Subcutaneous adipose tissue (tissue), 4 donors: ENCODE data around the gene SERTM2. TPM values are rescaled to one million over a fixed set of nuclear protein-coding genes. Genes with fewer than 3 reads are reported as not detected.

ENCODE experiments used
- total RNA-seq, 4 donors: library from RNA; depleted of rRNA; stranded (reverse); fragments of >200 nt; gene quantifications; one replicate each; pipeline ENCODE4 v1.1.0, GENCODE V29; 2016
- TF ChIP-seq, protein P1 (sequence below): fragments of 450-650 bp; IDR thresholded peaks from one replicate; pipeline ENCODE4 v1.5.1; 2016; ENCODE audit warnings: low read depth, mild to moderate bottlenecking, control low read depth, antibody characterized with exemption, moderate library complexity

SERTM2 gene
- total RNA-seq, 4 donors from 2014 or later = not detected

DNA sequence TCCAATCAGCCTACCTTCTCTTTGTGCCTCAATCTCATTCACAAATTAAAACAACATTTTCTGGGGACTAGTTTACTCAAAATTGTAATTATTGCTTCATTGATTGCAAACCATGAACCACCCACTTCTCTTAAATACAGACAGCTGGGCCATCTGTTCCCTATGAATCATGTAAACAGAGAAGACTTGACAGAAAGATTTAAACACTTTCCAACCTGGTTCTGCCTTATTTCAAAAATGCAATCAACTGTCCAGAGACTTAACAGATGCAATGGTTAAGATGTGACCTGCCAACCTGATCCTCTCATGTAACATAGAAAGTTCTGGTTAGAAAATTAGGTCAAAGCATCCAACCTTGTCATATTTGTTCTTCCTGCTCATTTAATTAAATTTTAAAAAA is 20.8 kb upstream of the SERTM2 start:
- TF ChIP-seq, protein P1, sequence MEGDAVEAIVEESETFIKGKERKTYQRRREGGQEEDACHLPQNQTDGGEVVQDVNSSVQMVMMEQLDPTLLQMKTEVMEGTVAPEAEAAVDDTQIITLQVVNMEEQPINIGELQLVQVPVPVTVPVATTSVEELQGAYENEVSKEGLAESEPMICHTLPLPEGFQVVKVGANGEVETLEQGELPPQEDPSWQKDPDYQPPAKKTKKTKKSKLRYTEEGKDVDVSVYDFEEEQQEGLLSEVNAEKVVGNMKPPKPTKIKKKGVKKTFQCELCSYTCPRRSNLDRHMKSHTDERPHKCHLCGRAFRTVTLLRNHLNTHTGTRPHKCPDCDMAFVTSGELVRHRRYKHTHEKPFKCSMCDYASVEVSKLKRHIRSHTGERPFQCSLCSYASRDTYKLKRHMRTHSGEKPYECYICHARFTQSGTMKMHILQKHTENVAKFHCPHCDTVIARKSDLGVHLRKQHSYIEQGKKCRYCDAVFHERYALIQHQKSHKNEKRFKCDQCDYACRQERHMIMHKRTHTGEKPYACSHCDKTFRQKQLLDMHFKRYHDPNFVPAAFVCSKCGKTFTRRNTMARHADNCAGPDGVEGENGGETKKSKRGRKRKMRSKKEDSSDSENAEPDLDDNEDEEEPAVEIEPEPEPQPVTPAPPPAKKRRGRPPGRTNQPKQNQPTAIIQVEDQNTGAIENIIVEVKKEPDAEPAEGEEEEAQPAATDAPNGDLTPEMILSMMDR = no peak

DNA sequence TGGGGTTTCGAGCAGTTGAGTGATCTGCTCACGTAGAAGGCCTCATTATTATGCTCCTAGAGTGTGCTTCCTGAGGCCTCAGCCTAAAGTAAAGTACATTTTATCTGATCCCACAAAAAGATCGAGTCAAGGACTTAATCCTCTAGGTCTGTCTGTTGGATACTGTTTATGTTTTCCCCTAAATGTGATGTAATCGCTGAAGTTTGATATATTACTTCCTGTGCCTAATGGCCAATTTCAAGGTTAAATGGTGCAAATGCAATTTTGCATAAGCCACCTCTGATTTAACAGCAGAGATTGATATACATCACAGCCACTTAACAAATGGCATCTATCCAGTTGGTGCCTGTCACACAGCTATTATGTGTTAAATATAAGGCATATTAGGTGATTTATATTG is 19.4 kb upstream of the SERTM2 start:
- TF ChIP-seq, protein P1 = no peak

DNA sequence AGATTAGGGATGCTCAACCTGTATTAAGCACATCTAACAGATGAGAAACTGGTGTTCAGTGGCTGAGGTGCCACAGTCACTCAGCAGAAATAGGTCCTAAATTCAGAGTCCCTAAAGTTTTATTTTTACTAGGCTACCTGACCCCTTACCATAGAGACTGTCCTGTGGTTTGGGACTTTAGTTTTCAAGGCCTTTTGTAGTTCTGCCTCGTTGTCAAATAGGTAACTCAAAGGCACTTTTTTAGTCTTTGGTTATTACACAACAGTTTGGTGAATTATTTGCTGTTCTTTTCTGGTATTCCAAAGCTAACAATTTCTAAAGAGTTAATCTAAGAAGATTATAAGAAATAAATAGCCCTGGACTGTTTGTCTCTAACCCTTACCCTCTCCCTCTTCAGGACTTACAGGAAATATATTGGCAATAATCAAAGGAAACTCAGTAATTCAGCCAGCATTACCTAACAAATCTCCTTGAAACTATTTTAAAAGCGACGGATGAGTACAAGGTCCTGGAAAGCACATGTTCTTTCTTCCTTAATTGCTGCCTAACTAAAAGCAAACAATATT is 12.8 kb upstream of the SERTM2 start:
- TF ChIP-seq, protein P1 = no peak

DNA sequence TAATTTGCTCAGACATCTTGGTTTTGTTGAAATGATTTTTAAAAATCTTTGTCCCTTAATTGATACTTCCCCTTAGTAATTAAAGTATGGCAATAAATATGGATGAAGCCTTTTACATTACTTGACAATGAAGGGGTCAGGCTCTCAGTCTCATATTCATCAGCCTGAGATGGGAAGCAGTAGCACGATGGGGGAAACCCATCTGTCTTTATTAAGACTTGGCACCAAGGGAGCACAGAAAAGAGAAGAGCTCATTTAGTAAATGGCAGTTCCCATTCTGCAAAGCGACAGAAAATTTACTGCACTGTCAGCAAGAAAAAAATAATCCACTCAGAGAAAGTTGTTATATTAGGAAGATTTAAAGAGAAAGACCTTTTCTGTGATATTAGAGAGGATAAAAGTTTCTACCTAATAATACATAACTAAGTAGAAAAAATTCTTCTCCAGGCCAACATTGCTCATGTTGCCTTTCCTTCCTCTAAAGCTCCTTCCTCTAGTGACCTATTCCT is 7.9 kb upstream of the SERTM2 start:
- TF ChIP-seq, protein P1 = no peak

DNA sequence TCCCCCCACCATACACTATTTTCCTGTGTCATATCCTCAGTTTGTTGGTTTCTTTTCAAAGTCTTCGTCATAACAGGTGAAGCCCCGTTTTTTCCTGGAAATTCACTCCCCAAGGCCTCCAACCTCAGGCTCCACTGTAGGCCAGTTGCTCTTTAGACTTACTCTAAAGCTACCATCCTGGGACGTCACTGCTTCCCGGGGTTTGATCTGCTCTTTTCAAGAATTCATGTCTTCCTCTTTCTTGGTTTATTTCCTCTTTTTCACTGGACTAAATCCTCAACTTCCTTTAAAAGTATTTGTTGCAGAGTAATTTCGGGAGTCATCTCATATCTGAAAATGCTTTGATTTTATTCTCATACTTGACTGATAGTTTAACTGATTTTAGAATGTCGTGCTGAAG is 6.5 kb upstream of the SERTM2 start:
- TF ChIP-seq, protein P1 = no peak

DNA sequence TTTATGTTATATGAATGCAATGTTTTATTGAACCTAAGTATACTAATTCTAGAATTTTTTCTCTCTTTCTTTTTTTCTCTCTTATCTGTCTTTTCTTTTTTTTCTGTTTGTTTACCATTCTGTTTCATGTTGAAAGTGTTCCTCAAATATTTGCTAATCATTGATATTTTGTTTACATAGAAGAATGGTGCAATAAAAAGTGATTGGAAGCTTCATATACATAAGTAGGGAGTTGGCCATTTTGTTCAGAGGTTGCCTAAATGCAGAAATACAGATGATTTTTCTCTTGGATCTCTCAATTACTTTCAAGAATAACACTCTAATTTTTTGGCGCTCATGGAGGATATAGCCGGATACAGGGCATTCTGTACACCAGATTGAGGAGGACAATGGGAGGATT is 5.7 kb upstream of the SERTM2 start:
- TF ChIP-seq, protein P1 = no peak

DNA sequence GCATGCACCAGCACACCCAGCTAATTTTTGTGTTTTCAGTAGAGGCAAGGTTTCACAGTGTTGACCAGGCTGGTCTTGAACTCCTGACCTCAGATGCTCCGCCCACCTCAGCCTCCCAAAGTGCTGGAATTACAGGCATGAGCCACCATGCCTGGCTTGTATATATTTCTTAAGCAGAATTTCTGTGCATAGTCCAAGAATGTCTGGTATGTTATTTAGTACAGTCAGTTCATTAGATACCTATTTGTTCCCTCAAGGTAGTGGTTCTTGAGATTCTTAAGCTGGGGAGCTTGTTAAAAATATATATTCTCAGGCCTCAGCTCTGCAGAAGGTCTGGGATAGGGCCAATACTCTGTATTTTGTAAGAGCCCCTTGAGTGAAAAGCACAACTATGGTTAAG is 4.6 kb upstream of the SERTM2 start:
- TF ChIP-seq, protein P1 = no peak
